HG03460 (cell line): ENCODE measurements around the gene HTR7.

ENCODE experiments used
- ATAC-seq: cut with Tn5 transposase; IDR thresholded peaks from one replicate; pipeline ENCODE4 v1.9.1; 2021; ENCODE audit not compliant: unreplicated experiment

HTR7 gene

DNA sequence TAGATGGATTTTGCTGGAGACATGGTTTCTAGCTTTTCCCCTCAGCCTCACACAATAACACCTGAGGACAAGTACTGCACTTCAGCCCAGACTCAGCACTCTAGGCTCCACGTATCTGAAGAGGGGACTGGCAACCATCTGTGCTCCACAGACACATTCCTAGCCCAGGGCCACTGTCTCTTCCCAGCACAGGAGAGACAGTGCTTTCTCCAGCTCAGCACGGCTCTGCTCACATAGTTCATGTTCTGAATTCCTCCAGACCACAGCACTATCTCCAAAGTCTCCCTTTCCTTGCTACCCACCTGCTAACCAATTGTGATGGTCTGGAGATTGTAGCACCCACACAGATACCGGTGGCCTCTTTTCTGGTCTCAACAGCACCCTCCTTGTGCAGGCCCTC, 114.5 kb downstream of the HTR7 start:
- ATAC-seq, result no peak

DNA sequence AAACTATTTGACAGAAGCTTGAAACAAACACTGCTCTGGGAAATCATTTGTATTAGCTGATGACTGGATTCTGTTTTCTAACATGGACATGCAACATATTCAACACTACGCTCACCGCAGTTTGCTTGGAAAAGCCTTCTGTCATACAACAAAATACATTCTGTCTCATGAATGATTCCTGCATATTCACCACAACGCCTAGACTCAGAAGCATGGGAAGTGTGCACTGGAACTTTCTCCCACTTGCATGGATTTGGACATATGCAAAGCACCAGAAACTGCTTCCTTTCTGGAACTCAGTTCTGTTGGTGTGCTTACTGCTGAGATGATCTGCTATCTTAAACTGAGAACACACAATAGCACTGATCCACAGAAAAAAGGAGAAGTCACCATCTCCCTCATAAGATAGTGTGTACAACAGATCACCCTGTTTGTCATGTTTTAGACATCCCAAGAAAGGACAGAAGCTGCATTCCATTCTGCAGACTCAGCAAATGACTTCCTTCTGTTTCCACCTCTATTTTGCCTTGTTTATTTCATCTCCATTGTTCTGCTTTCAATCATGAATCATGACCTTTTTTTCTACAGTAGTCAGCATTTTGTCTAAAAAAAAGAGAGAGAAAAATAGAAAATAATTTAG, 115.8 kb downstream of the HTR7 start:
- no peak for ATAC-seq

DNA sequence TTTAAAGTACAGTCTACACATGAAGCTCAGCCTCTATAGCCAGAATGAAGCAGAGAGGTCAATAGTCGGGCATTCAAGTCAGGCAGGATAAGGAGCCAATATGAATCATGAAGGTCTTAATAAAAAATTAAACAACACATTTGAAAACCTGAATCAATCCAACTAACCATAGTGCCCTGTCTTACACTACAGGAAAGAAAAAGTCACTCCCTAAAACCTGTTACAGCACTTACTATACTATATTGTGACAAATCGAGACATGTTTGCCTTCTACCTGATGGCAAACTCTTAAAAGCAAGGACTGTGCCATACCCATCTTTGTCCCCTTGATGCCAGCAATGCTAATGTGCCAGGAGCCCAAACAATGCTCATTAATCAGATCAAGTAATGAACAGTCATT, 117.6 kb downstream of the HTR7 start:
- ATAC-seq, result no peak

DNA sequence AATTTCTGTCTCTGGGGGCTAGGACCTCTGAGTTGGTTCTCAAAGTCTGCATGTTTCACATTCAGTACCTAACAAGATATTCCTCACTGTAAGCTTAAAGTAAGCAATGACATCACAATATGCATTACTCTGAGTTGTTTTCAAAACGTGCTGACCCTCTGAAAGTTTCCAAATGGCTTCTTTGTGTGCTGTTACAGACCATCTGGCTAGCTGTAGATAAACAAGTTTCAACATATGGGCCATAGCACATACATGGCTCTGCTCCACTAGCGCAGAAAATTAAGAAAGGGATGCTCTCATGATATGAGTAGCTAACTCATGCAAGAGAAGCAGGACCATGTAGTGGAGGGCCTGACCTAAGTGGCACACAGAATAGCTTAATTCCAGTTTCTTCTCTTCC, 119.0 kb downstream of the HTR7 start:
- no peak for ATAC-seq

DNA sequence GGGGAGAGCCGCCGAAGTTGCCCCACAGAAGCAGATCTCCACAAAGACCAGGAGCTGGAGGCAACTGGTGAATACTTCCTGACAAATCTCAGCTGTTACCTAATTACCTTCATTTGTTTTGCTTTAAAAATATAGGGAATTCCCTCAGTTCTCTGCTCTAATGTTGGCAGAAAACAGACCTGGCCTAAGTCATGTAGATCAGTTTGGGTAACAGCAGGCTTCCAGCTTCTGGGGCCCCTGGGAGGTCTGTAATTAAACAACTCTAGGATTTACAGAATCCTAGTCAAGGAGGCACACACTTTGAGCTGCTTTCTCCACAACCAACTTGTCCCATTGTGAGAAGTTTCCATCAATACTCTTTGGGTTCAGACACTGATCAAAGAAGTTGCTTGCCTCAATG, 123.4 kb downstream of the HTR7 start:
- no peak for ATAC-seq

DNA sequence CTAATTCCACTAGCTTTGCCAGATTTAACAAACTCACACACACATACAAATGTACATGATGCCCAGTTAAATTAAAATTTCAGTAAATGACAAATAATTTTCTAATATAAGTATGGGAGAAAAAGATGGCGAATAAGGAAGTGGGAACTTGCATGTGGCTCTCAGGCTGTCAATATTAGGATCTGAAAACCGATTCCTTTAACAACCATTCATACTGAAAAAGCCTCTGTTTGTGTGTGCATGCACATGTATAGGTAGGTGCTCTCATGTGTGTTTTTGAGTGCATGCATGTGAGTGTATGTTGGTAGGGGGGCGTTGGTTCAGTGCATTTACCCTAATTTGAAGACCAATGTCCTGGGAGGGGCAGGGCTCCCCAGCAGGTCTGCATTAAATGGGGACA, 125.3 kb downstream of the HTR7 start:
- ATAC-seq, result no peak

DNA sequence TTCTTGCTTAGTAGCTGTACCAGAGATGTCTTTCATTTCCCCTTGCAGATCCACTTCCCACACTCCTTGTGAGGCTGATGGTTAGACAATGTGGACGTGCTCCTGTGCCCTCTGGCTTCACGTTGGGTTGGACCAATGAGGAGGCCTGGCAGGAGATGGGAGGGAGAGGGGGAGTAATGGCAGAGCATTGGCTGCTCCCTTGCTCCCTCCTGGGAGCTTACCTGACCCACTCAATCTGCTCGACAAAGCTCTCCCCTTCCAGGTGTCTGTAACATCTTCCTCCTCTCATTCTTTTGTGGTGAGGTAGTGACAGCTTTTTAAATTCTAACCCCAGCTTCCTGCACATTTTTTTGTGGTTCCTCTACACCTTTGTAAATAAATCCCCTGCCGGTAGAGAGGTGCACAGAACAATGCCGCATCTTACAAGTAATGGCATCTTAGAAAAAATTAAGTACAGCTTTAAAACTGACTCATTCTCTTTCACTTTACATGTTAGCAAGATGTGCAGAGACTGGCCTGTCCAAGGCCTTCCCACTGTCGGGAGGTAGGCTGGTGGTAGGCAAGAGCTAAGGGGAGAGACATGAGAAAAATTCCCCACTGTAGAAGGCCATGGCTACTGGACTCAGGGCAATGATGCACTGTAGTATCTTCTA, 134.3 kb downstream of the HTR7 start:
- no peak for ATAC-seq

DNA sequence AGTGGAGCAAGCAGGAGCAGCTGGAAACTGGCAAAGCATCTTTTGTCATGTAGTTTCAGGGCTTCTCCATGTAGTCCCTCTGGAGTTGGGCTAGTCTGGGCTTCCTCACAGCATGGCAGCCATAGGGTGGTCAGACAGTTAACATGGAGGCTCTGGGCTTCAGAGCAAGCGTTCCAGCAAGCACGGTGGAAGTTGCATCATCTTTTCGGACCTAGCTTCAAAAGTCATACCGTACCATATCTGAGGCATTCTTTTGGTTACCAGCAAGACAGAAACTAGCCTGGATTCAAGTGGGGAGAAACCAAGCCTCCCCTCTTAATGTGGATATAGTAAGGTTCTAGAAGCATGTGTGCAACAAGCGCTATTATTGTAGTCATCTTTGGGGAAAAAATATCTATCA, 135.0 kb downstream of the HTR7 start:
- no peak for ATAC-seq

DNA sequence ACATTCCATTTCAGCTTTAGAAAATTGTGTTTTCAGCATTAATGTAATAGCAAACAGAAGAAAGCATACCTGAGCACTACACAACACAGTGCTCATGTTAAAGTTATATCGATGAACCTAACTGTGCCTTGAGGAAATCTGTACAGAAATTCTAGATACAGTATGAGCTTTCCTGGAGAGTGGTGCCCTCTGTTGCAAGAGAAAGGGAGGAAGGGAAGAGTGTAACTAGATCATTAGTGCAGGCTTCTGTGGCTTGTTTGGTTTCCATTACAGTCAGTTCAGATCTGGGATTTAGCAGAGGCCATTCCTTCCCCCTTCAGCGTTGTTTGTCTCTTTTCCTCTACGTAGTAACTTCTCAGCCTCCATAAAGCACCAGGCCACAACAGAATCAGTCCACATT, 139.7 kb downstream of the HTR7 start:
- ATAC-seq, result no peak

DNA sequence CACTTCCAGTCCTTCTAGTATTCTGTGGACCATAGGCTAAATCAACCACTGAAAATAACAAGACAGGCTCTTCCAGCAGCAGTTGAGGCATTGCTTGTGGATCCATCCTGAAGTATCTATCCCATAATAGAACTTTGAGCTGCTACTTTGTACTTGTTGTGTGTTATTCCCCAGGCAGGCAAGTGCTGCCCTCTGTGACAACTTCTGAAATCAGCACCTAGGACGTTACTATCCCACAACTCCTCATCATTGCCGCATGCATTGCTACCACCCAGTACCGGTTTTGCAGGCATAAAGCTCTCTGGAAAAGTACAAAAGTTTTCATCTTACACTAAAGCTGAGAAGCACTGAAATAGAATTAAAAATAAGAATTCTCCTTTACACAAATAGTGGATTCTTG, 145.3 kb downstream of the HTR7 start:
- no peak for ATAC-seq

DNA sequence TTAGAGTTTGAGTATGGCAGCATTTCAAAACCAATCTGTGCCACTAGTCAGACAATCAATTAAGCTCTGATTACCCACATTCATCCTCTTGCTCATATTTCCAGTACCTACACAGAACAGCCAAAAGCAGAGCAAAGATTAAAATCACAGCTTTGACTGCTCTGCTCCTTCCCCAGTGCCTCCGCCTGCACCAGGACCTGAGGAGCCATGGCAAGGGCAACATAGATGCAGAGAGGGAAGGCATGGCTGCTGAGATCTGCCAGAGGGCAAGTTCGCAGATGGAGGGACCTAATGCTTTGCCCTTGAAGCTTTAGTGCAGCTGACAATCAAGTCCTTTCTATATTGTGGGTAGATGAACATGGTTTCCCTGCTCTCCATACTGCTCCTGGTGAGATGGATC, 148.1 kb downstream of the HTR7 start:
- ATAC-seq, result no peak

DNA sequence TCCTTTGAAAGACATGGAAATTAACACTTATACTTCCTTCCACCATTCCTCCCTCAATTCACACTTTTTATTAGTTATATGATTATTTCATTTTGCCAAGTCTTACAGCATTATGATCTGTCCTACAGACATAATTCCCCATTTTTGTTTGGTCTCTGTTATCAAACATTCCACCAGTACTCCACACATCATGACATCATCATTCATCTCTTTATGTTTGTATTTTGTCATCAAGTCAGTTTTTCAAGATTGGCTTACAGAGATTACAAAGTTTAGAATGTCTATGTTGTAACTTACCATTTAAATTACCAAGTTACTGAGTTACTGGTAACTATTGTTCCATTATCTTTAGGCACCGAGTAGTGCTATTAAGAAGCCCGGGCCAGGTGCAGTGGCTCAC, 150.2 kb downstream of the HTR7 start:
- ATAC-seq, result no peak

DNA sequence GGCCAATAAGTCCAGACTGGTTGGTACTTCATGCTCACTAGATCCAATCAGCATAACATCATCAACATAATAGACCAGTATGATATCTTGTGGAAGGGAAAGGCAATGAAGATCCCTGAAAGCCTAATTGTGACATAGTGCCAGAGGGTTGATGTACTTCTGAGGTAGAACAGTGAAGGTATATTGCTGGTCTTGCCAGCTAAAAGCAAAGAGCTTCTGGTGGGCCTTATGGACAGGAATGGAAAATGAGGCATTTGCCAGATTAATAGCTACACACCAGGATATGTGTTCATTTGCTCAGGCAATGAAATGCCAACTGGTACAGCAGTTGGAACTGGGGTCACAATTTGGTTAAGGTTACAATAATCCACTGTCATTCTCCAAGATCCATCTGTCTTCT, 156.4 kb downstream of the HTR7 start:
- no peak for ATAC-seq

DNA sequence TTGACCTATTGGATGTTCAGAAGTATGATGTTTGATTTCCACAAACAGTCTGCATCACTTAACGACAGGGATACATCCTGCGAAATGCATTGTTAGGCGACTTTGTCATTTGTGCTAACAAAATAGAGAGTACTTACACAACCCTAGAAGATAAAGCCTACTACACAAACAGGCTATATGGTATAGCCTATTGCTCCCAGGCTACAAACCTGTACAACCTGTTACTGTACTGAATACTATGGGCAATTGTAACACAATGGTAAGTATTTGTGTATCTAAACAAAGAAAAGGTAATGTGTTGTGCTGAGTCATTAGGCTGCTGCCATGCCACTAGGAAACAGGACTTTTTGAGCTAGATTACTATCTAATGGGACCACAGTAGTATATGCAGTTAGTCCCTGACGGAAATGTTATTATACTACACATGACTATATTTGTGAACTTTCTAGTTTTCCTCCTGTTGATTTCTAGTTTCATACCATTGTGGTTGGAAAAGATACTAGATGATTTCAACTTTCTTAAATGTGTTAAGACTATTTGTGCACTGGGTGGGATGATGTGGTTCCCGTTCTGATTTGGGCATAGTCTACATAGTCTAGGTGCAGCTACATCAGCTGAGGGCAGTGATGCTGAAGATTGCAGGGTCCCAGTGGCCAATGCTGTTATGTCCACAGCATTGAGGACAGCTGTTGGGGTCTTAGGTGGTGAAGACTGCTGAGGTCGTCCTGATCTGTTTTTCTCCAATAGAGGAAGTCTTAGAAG, 161.7 kb downstream of the HTR7 start:
- ATAC-seq, result no peak
